AML-193 (cell line): ENCODE results near the gene ME3.
"Not testable (repeated sequence)": the region's sequence is repeated elsewhere in the genome, so short reads cannot be mapped to it uniquely, and the experiment has no call there.

Experiments used
- DNase-seq, 2 experiments: peaks; one replicate each; lab custom pipeline; 2025; lab: John Stamatoyannopoulos, UW

Gene ME3

DNA sequence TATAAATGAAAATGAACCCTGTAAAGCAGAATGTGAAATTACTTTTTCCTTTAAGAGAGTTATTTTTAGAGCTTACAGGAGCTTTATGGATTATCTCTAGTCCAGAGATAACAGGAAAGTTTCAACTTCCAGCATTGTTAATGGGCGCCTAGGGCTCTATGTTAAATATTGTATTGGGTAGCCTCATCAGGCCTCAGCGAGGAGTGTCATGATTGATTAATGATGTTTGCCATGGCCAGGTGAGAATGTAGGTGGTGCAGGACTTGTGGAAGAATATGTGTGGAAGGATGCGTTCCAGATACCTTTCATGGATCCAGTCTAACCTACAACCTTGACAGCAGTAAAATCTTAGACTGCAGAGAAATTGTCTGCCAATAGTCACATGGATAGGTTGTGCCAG lies 50.6 kb downstream of the ME3 start:
- DNase-seq: no peak

DNA sequence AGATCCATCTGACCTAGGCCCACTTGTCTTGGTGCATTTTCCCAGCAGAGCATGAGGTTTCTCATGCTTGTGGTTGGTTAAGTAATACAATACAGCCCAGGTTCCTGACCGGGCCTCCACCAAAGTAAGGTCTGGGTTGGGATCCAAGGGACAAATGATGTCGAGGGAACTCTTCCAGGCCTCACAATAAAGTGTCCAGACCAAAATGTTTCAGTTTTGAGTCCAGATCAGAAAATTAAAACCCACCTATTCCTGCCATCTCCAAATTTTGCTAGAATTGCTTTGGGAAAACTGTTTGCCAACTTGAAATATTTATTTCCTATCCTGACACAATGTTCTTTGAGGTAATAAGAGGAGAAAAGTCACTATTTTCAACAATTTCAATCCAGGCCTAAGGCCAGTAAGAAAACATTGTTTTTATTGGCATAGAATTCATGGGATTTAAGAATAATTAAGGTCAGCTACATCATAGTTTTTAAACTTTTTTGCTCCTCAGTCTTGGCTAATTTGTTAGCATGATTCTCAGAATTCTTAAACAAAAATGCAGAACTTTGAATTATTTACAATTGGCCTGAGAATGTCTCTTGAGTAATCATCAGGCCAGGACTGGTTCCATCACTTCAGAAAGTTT lies 51.4 kb downstream of the ME3 start:
- no peak for DNase-seq

- DNase-seq: not testable (repeated sequence)
Observed at GRCh38 chr11:86619428-86619827, 53.0 kb downstream of the ME3 start.

GRCh38 chr11:86617502-86617901 lies 54.9 kb downstream of the ME3 start:
- no peak for DNase-seq

- peak; percentile 40 to 61 for DNase-seq
Observed at GRCh38 chr11:86615487-86615886, 56.9 kb downstream of the ME3 start.

DNA sequence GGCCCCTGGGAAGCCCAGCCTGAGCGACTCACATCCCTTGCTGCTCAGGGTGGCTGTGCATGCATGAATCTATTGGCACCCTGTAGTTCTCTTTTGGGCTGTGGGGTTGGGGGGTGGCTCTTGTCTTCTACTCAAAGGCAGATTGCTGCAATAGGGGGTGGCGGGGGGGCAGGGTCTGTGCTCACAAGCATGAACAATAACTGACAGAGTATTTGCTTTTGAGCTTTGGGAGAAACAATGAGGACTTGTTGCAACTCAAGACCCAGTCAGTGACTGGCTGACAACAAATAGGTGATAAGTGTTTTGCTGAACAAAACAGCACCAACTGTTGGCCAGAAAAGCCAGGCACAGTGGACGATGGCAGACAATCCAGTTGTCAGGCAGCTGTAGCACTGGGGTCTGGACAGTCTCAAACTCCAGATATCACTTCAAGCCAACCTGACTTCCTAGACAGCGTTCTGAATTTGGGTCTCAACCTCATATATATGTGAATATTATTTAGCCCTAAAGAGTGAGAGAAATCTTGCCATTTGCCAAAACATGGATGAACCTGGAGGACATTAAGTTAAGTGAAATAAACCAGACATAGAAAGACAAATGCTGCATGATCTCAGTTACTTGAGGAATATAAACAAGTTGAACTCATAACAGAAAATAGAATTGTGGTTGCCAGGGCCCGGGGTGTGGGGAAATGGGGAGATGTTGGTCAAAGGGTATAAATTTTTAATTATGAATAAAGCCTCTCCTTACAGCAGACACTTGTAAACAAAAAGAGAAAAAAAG lies 61.7 kb downstream of the ME3 start:
- no peak for DNase-seq

GRCh38 chr11:86608251-86608799 lies 64.1 kb downstream of the ME3 start:
- DNase-seq: peak; percentile 67

GRCh38 chr11:86606836-86607481 lies 65.5 kb downstream of the ME3 start:
- no peak for DNase-seq

DNA sequence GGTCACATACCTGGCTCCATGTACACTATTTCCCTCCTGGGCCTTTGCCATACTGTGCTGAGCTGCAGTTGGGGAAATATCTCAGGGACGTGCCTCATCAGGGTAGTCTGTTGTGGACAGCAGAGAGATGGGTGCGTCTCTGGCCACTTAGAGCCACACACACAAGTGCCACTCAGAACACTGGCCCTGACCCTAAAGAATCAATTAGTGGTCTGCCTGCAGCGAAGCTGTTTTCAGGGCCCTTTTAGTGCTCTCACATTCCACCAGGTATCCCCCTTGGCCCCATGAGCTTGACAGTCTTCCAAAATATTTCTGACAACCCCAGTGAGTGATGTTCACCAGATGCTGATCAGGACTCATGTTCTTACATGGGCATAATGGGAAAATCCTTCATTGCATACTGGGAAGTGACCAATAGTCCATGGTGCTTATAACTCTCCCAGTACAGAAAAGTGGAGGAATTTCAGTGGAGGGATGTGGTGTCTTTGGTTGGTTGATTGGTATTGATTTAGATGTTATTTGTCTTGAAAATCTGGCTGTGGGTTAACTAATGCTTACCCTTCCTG lies 66.1 kb downstream of the ME3 start:
- no peak for DNase-seq

DNA sequence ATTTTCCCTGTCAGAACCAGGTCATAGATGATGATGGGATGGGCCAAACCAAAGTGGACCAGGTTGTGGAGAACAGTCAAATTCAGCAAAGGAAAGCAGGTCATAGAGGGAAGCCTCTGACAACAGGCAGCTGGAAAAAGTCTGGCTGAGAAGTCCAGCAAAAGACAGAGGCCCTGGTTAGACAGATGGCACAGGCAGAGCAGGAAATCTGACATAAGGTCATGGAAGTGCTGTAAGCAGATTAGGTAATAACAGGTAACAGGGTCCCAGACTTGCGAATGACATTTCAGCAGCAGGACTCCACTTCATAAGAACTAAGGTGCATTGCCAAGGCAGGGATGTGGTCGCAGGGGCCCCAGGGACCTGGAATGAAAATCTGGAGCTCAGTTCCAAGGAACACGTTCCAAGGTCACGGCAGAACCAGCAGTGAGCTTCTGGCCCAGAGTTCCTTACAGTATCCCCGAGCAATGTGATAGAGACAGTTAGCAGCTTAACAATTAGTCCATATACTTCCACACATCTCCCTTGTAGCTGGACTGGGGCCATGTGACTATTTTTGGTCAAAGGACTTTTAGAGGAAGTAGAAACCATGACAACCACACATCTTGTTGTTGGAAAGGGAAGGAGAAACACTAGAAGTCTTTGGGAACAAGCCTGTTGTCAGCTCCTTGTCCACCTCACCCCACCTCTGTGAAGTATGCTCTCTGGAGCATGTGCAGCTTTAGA lies 75.4 kb downstream of the ME3 start:
- peak; percentile 33 to 39 for DNase-seq

DNA sequence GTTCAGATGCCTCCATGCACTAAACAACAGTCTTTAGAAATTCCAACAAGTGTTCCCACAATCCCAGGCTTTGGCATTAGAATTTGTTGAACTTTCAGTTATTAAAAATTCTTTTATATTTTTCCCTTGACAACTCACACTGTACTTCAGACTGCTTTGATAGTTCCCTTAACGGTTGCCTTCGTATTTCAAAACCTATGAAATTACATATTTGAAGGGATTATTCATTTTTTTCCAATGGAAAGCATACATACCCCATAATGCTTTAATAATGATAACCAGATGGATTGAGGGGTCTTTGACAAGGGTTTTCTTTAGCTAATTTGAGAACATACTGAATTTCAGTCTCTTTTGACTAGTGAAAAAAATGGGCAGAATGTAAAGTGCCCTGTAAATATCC lies 76.5 kb downstream of the ME3 start:
- no peak for DNase-seq

- peak in 1 of 2 experiments; percentile 9 for DNase-seq
Observed at GRCh38 chr11:86595451-86595850, 77.0 kb downstream of the ME3 start.

DNA sequence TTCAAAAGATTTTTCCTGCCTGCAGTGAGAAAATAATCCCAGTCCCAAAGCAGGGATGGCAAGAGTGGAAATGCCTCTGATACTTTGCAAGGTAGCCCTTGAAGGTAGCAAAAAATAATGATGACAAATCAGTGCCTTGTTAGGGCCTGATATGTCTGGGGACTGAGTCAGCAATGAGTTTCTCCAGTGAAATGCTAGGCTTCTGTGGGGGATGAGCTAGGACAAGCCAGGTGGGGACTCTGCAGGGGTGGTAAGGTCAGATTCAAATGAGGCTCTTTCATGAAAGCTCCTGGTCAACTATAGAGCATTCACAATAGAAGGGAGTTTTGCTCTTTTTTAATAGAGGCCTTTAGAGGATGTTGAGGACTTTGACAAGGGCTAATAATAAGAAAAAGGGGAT lies 77.7 kb downstream of the ME3 start:
- DNase-seq: no peak

GRCh38 chr11:86593833-86594232 lies 78.6 kb downstream of the ME3 start:
- DNase-seq: no peak

GRCh38 chr11:86592659-86593451 lies 79.6 kb downstream of the ME3 start:
- peak; percentile 76 to 81 for DNase-seq

DNA sequence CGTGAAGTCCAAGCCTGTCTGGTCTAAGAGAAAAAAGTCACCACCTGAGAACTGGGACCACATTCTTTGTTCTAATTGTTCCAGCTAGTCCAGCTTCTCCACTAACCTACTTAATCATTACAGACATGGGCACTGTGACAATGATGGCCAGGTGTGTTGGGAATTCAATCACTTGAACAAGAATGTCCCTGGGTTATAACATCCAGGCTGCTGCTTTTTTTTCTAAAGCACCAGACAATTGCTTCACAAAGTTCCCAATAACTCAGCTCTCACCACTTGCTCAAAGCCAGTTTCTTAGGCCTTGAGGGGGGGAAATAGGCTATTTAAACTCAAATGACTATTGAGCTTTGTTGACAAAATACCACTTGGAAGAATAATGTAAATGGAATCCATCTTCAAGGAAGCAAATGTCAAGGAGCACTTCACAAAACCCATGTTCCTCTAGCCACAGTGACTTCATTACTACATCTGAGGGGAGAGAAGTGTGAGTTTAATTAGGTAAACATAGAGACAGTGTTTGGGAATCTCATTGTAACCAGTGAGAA lies 80.3 kb downstream of the ME3 start:
- DNase-seq: no peak

- no peak for DNase-seq
Observed at GRCh38 chr11:86591631-86592030, 80.8 kb downstream of the ME3 start.

- DNase-seq: no peak
Observed at GRCh38 chr11:86589856-86590589, 82.4 kb downstream of the ME3 start.

GRCh38 chr11:86589204-86589603 lies 83.2 kb downstream of the ME3 start:
- no peak for DNase-seq

- DNase-seq: no peak
Observed at GRCh38 chr11:86588566-86589090, 83.8 kb downstream of the ME3 start.
